GM10266 (cell line): ENCODE measurements around the gene ANKRD13D.

Experiments
- DNase-seq: peaks from one replicate; pipeline ENCODE4 v3.0.0; 2012; ENCODE audit errors: extremely low spot score
- CTCF ChIP-seq: IDR thresholded peaks from 2 replicates; pipeline ENCODE4 v1.5.1; 2012; ENCODE audit warnings: mild to moderate bottlenecking, low read depth; ENCODE audit not compliant: control insufficient read depth, insufficient read depth; ENCODE audit errors: missing control alignments

The ANKRD13D gene

GRCh38 chr11:67351275-67352005, 62.3 kb downstream of the ANKRD13D start:
- DNase-seq = peak; percentile 70
- peak; percentile 92 for TF ChIP-seq CTCF
